ENCODE data around the gene ZNF117.
A peak's percentile ranks its signal among the peaks of the same experiment; 100 is the strongest.
"Not testable (repeated sequence)": the region's sequence is repeated elsewhere in the genome, so short reads cannot be mapped to it uniquely, and the experiment has no call there.

Gene ZNF117

GRCh38 chr7:65033391-65033790 lies 42.6 kb upstream of the ZNF117 start:
- H3K4me3 ChIP-seq (ENCODE audit: low read length); H3K36me3 ChIP-seq (ENCODE audit: control insufficient read depth, low read length): not testable (repeated sequence)

GRCh38 chr7:65025023-65025422 lies 34.2 kb upstream of the ZNF117 start:
- not testable (repeated sequence) for H3K4me1 ChIP-seq (ENCODE audit: control insufficient read depth, low read length); H3K4me2 ChIP-seq (ENCODE audit: low read length); H3F3A ChIP-seq (ENCODE audit: control insufficient read depth, insufficient read depth); H3K4me3 ChIP-seq (ENCODE audit: low read length); H3K9me3 ChIP-seq (ENCODE audit: control insufficient read depth, insufficient read depth, low read length); H3K27ac ChIP-seq (ENCODE audit: low read depth, low read length); H3K27me3 ChIP-seq (ENCODE audit: control insufficient read depth, low read length); H4K20me1 ChIP-seq (ENCODE audit: control insufficient read depth, insufficient read depth, low read depth, low read length); H3K36me3 ChIP-seq (ENCODE audit: control insufficient read depth, low read length); H3K79me2 ChIP-seq (ENCODE audit: control insufficient read depth, low read length); H3K9me2 ChIP-seq (replicated peaks; ENCODE audit: control insufficient read depth, low read length)

More at GRCh38 chr7:65033391-65033790, 42.6 kb upstream of the ZNF117 start:
- not testable (repeated sequence) for H3K27me3 ChIP-seq (ENCODE audit: control insufficient read depth, low read length); H3K27ac ChIP-seq (ENCODE audit: low read depth, low read length); H4K20me1 ChIP-seq (ENCODE audit: control insufficient read depth, insufficient read depth, low read depth, low read length); H3K4me2 ChIP-seq (ENCODE audit: low read length); H3K9me3 ChIP-seq (ENCODE audit: control insufficient read depth, insufficient read depth, low read length); H3K79me2 ChIP-seq (ENCODE audit: control insufficient read depth, low read length); H3F3A ChIP-seq (ENCODE audit: control insufficient read depth, insufficient read depth); H3K9me2 ChIP-seq (replicated peaks; ENCODE audit: control insufficient read depth, low read length)
- H3K4me1 ChIP-seq (ENCODE audit: control insufficient read depth, low read length), result peaks cover 15% of the 10 kb centered on the region

GRCh38 chr7:65020978-65021377 lies 30.1 kb upstream of the ZNF117 start:
- H3K4me2 ChIP-seq (ENCODE audit: low read length); H3K79me2 ChIP-seq (ENCODE audit: control insufficient read depth, low read length); H3K4me1 ChIP-seq (ENCODE audit: control insufficient read depth, low read length); H3K9me2 ChIP-seq (replicated peaks; ENCODE audit: control insufficient read depth, low read length); H4K20me1 ChIP-seq (ENCODE audit: control insufficient read depth, insufficient read depth, low read depth, low read length); H3F3A ChIP-seq (ENCODE audit: control insufficient read depth, insufficient read depth); H3K27ac ChIP-seq (ENCODE audit: low read depth, low read length); H3K4me3 ChIP-seq (ENCODE audit: low read length); H3K36me3 ChIP-seq (ENCODE audit: control insufficient read depth, low read length); H3K27me3 ChIP-seq (ENCODE audit: control insufficient read depth, low read length); H3K9me3 ChIP-seq (ENCODE audit: control insufficient read depth, insufficient read depth, low read length): not testable (repeated sequence)

- not testable (repeated sequence) for H3K36me3 ChIP-seq (ENCODE audit: control insufficient read depth, low read length); H3K9me2 ChIP-seq (replicated peaks; ENCODE audit: control insufficient read depth, low read length); H3F3A ChIP-seq (ENCODE audit: control insufficient read depth, insufficient read depth); H3K27me3 ChIP-seq (ENCODE audit: control insufficient read depth, low read length); H3K4me2 ChIP-seq (ENCODE audit: low read length); H3K4me3 ChIP-seq (ENCODE audit: low read length); H3K27ac ChIP-seq (ENCODE audit: low read depth, low read length); H4K20me1 ChIP-seq (ENCODE audit: control insufficient read depth, insufficient read depth, low read depth, low read length); H3K9me3 ChIP-seq (ENCODE audit: control insufficient read depth, insufficient read depth, low read length)
- peaks cover 16% of the 10 kb centered on the region for H3K79me2 ChIP-seq (ENCODE audit: control insufficient read depth, low read length)
- H3K4me1 ChIP-seq (ENCODE audit: control insufficient read depth, low read length), result peaks cover 16% of the 10 kb centered on the region
Observed at GRCh38 chr7:65009881-65010280, 19.0 kb upstream of the ZNF117 start.

DNA sequence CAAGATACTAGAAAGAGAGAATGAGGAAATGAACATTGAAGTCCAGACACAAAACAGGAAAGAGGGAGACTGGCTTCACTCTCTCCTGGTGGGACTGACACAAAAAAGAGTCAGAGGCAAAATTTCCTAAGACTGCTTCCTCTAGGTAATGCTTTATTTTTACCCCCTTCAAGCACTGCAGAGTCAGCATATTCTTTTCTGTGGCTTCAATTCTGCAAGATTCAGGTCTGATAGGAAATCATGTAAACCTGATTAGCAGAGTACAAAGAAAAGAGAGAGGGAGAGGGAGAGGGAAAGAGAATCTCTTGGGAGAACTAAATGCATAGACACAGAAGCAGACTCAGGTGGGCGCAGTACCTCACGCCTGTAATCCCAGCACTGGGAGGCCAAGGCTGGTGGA lies 18.6 kb upstream of the ZNF117 start:
- Histone ChIP-seq H3K79me2 (ENCODE audit: control insufficient read depth, low read length) (peaks cover 21% of the 10 kb centered on the region), H3K4me1 (ENCODE audit: control insufficient read depth, low read length) (peaks cover 21% of the 10 kb centered on the region), H3K36me3 (ENCODE audit: control insufficient read depth, low read length) (peaks cover 11% of the 10 kb centered on the region)
- not testable (repeated sequence) for H3K4me3 ChIP-seq (ENCODE audit: low read length); H4K20me1 ChIP-seq (ENCODE audit: control insufficient read depth, insufficient read depth, low read depth, low read length); H3K4me2 ChIP-seq (ENCODE audit: low read length); H3K27ac ChIP-seq (ENCODE audit: low read depth, low read length); H3K9me3 ChIP-seq (ENCODE audit: control insufficient read depth, insufficient read depth, low read length); H3K9me2 ChIP-seq (replicated peaks; ENCODE audit: control insufficient read depth, low read length); H3K27me3 ChIP-seq (ENCODE audit: control insufficient read depth, low read length); H3F3A ChIP-seq (ENCODE audit: control insufficient read depth, insufficient read depth)

DNA sequence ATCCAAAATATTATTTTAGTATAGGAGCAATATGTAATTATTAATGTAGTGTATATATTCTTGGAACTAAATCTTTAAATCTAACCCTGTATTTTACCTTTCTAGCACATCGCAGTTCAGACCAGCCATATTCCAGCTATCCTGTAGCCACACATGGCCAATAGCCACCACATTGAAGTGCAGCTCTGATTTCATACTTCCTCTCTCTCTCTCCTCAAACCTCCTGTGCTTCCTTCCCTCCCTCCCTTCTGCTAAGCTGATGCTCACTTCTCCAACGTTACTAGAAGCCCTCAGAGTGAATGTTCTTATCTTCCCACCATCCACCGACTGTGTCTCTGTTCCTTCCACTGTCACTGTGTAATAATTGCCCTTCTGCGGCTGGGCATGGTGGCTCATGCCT lies 16.2 kb upstream of the ZNF117 start:
- not testable (repeated sequence) for H3K27me3 ChIP-seq (ENCODE audit: control insufficient read depth, low read length); H4K20me1 ChIP-seq (ENCODE audit: control insufficient read depth, insufficient read depth, low read depth, low read length); H3F3A ChIP-seq (ENCODE audit: control insufficient read depth, insufficient read depth); H3K9me2 ChIP-seq (replicated peaks; ENCODE audit: control insufficient read depth, low read length); H3K9me3 ChIP-seq (ENCODE audit: control insufficient read depth, insufficient read depth, low read length)
- peak overlapping the region; percentile 90 for H3K4me3 ChIP-seq (ENCODE audit: low read length)
- peak overlapping the region; percentile 71 for H3K4me2 ChIP-seq (ENCODE audit: low read length)
- H3K27ac ChIP-seq (ENCODE audit: low read depth, low read length), result peak overlapping the region; percentile 54
- H3K4me1 ChIP-seq (ENCODE audit: control insufficient read depth, low read length), result peaks cover 38% of the 10 kb centered on the region
- H3K79me2 ChIP-seq (ENCODE audit: control insufficient read depth, low read length), result peaks cover 45% of the 10 kb centered on the region
- H3K36me3 ChIP-seq (ENCODE audit: control insufficient read depth, low read length), result peaks cover 35% of the 10 kb centered on the region

All from DOHH2 (cell line).